ENCODE measurements around the gene HIPK4.

GRCh38 chr19:40380199-40381037, 9.6 kb downstream of the HIPK4 start:
- no peak for TF ChIP-seq ZNF232 (CRISPR knock-in tag; IDR thresholded peaks at IDR 0.05)
- TF ChIP-seq CTCF (IDR thresholded peaks at IDR 0.05): no peak
- TF ChIP-seq MAX (CRISPR knock-in tag; IDR thresholded peaks at IDR 0.05): no peak
- TF ChIP-seq HMGA2 (CRISPR knock-in tag; IDR thresholded peaks at IDR 0.05): no peak
- no peak for TF ChIP-seq NFE2L1 (CRISPR knock-in tag; IDR thresholded peaks at IDR 0.05)
- no peak for TF ChIP-seq JUN (CRISPR knock-in tag; IDR thresholded peaks at IDR 0.05)
- TF ChIP-seq TCF7 (CRISPR knock-in tag; IDR thresholded peaks at IDR 0.05; ENCODE audit: low read depth): no peak
- no peak for TF ChIP-seq USF2 (CRISPR knock-in tag; IDR thresholded peaks at IDR 0.05)
- no peak for TF ChIP-seq STAT6 (CRISPR knock-in tag; conservative IDR thresholded peaks at IDR 0.05; ENCODE audit: low read depth)
- no peak for TF ChIP-seq FOXK1 (CRISPR knock-in tag; IDR thresholded peaks at IDR 0.05)

Measured in WTC11 (cell line).